Upper lobe of left lung (tissue), 6 donors: ENCODE data around the gene POT1. TPM values are rescaled to one million over a fixed set of nuclear protein-coding genes. Genes with fewer than 3 reads are reported as not detected.

Source experiments
- ATAC-seq, 2 donors: fragments of 200-7000 bp; cut with Tn5 transposase; one replicate each; pipeline ENCODE4 v1.9.1; 2022; ENCODE audit warnings: mild to moderate bottlenecking in 2 of 2, moderate library complexity in 2 of 2; ENCODE audit not compliant: low FRiP score in 2 of 2
- DNase-seq, 2 donors: peaks; one replicate each; pipeline ENCODE4 v3.0.0-alpha.2; 2019 to 2020
- H3K27ac ChIP-seq, 4 donors: fragments of 200-600 bp; sonication (generic); one replicate each; pipeline ENCODE4 v1.5.1; 2016 to 2019
- H3K27me3 ChIP-seq, 4 donors: fragments of 200-600 bp; sonication (generic); one replicate each; pipeline ENCODE4 v1.5.1; 2017 to 2019
- H3K36me3 ChIP-seq, 4 donors: fragments of 200-600 bp; sonication (generic); one replicate each; pipeline ENCODE4 v1.5.1; 2016 to 2019
- H3K4me1 ChIP-seq, 4 donors: fragments of 200-600 bp; sonication (generic); one replicate each; pipeline ENCODE4 v1.5.1; 2018 to 2019
- H3K4me3 ChIP-seq, 4 donors: fragments of 200-600 bp; sonication (generic); one replicate each; pipeline ENCODE4 v1.5.1; 2017 to 2019; ENCODE audit warnings: mild to moderate bottlenecking in 2 of 4, moderate library complexity in 1 of 4
- H3K9me3 ChIP-seq, 4 donors: fragments of 200-600 bp; sonication (generic); one replicate each; pipeline ENCODE4 v1.5.1; 2018 to 2019
- CTCF ChIP-seq, 6 experiments: fragments of 450-650 bp in 4 of 6; fragments of 200-600 bp in 2 of 6; sonication (generic) in 2 of 6; IDR thresholded peaks; one replicate each; pipeline ENCODE4 v1.5.1; 2016 to 2019; ENCODE audit warnings: antibody characterized with exemption in 6 of 6
- EP300 ChIP-seq, 4 donors: sonication (generic); formaldehyde crosslinking; IDR thresholded peaks; one replicate each; pipeline ENCODE4 v1.5.1; 2017; ENCODE audit warnings: antibody characterized with exemption in 4 of 4, control low read depth in 2 of 4
- POLR2A ChIP-seq, 4 donors: fragments of 450-650 bp; IDR thresholded peaks; one replicate each; pipeline ENCODE4 v1.5.1; 2016 to 2017; ENCODE audit warnings: antibody characterized with exemption in 4 of 4, mild to moderate bottlenecking in 2 of 4
- POLR2AphosphoS5 ChIP-seq, 2 donors: sonication (generic); formaldehyde crosslinking; IDR thresholded peaks; one replicate each; pipeline ENCODE4 v1.5.1; 2017; ENCODE audit warnings: antibody characterized with exemption in 2 of 2
- WGBS, 2 donors: methylation state at CpG; one replicate each; pipeline ENCODE4 v1.1.5; 2017 to 2018; 5-methylcytosine and 5-hydroxymethylcytosine counted together
- total RNA-seq, 6 donors: library from RNA; depleted of rRNA in 4 of 6; stranded (reverse); fragments of >200 nt in 4 of 6; gene quantifications; one replicate each; pipeline versions ENCODE4 v1.1.0 to v1.2.1, GENCODE V29; 2016 to 2021
- donor health status: DM: no; HTN: no; CAD: no; lungs with moderate emphysema.
- donor health status: DM: no; HTN: yes; CAD: no; lungs with severe emphysema.

POT1 gene
- total RNA-seq, 6 donors from 2014 or later, result 9.3 to 26.7 (median 14.7) TPM

- no peaks in the 10 kb centered on the region for H3K4me1 ChIP-seq
- ATAC-seq (no peak), DNase-seq (no peak)
- H3K27ac ChIP-seq, result no peak overlapping the region
- H3K36me3 ChIP-seq, result no peaks in the 10 kb centered on the region
- no peaks in the 10 kb centered on the region for H3K9me3 ChIP-seq
- no peaks in the 10 kb centered on the region for H3K27me3 ChIP-seq
- H3K4me3 ChIP-seq, result no peak overlapping the region
- WGBS, 2 donors, result 75 to 76% methylated on average over 1 of the region's 1 CpG
- TF ChIP-seq CTCF (IDR thresholded peaks at IDR 0.05) (no peak), POLR2AphosphoS5 (IDR thresholded peaks at IDR 0.05) (no peak), POLR2A (IDR thresholded peaks at IDR 0.05) (no peak), EP300 (IDR thresholded peaks at IDR 0.05) (no peak)
Measured at GRCh38 chr7:124881981-124882380, 47.6 kb downstream of the POT1 start.

GRCh38 chr7:124879771-124880170 is 49.9 kb downstream of the POT1 start:
- DNase-seq (no peak), ATAC-seq (no peak)
- Histone ChIP-seq H3K4me1 (no peaks in the 10 kb centered on the region), H3K36me3 (no peaks in the 10 kb centered on the region), H3K4me3 (no peak overlapping the region), H3K9me3 (no peaks in the 10 kb centered on the region), H3K27me3 (no peaks in the 10 kb centered on the region), H3K27ac (no peak overlapping the region)
- TF ChIP-seq POLR2A (IDR thresholded peaks at IDR 0.05) (no peak), POLR2AphosphoS5 (IDR thresholded peaks at IDR 0.05) (no peak), CTCF (IDR thresholded peaks at IDR 0.05) (no peak), EP300 (IDR thresholded peaks at IDR 0.05) (no peak)
- 92 to 95% methylated on average over 1 of the region's 1 CpG for WGBS, 2 donors

GRCh38 chr7:124879103-124879502 is 50.5 kb downstream of the POT1 start:
- no peak overlapping the region for H3K4me3 ChIP-seq
- TF ChIP-seq EP300 (IDR thresholded peaks at IDR 0.05) (no peak), POLR2A (IDR thresholded peaks at IDR 0.05) (no peak), POLR2AphosphoS5 (IDR thresholded peaks at IDR 0.05) (no peak), CTCF (IDR thresholded peaks at IDR 0.05) (no peak)
- DNase-seq, result no peak
- WGBS, 2 donors, result 83 to 85% methylated on average over 2 of the region's 2 CpGs
- no peaks in the 10 kb centered on the region for H3K27me3 ChIP-seq
- H3K9me3 ChIP-seq, result no peaks in the 10 kb centered on the region
- no peaks in the 10 kb centered on the region for H3K36me3 ChIP-seq
- no peaks in the 10 kb centered on the region for H3K4me1 ChIP-seq
- H3K27ac ChIP-seq, result no peak overlapping the region
- ATAC-seq, result no peak

GRCh38 chr7:124874644-124875163 is 54.9 kb downstream of the POT1 start:
- H3K27me3 ChIP-seq, result no peaks in the 10 kb centered on the region
- no peak for TF ChIP-seq CTCF (IDR thresholded peaks at IDR 0.05)
- no peak for TF ChIP-seq POLR2AphosphoS5 (IDR thresholded peaks at IDR 0.05)
- TF ChIP-seq EP300 (IDR thresholded peaks at IDR 0.05), result no peak
- no peak for TF ChIP-seq POLR2A (IDR thresholded peaks at IDR 0.05)
- no peaks in the 10 kb centered on the region for H3K36me3 ChIP-seq
- H3K27ac ChIP-seq, result no peak overlapping the region
- no peaks in the 10 kb centered on the region for H3K9me3 ChIP-seq
- 97 to 100% methylated on average over 3 of the region's 3 CpGs for WGBS, 2 donors
- H3K4me3 ChIP-seq, result no peak overlapping the region
- ATAC-seq (no peak), DNase-seq (no peak)
- H3K4me1 ChIP-seq, result no peaks in the 10 kb centered on the region

- Histone ChIP-seq H3K9me3 (no peaks in the 10 kb centered on the region), H3K4me3 (no peak overlapping the region), H3K27ac (no peak overlapping the region), H3K27me3 (no peaks in the 10 kb centered on the region), H3K36me3 (peaks cover 0 to 15% (median 1%) of the 10 kb centered on the region in 4 donors), H3K4me1 (no peaks in the 10 kb centered on the region)
- DNase-seq (no peak), ATAC-seq (no peak)
- 77 to 93% methylated on average over 4 to 5 of the region's 5 CpGs for WGBS, 2 donors
- no peak for TF ChIP-seq CTCF (IDR thresholded peaks at IDR 0.05)
- no peak for TF ChIP-seq POLR2A (IDR thresholded peaks at IDR 0.05)
- TF ChIP-seq EP300 (IDR thresholded peaks at IDR 0.05), result no peak
- TF ChIP-seq POLR2AphosphoS5 (IDR thresholded peaks at IDR 0.05), result no peak
Measured at GRCh38 chr7:124857672-124858235, 71.9 kb downstream of the POT1 start.
